GM10266 (cell line): ENCODE measurements around the gene GLS.
"Not testable (repeated sequence)": the region's sequence is repeated elsewhere in the genome, so short reads cannot be mapped to it uniquely, and the experiment has no call there.

Experiments used
- DNase-seq: peaks from one replicate; pipeline ENCODE4 v3.0.0; 2012; ENCODE audit errors: extremely low spot score
- CTCF ChIP-seq: IDR thresholded peaks from 2 replicates; pipeline ENCODE4 v1.5.1; 2012; ENCODE audit warnings: mild to moderate bottlenecking, low read depth; ENCODE audit not compliant: control insufficient read depth, insufficient read depth; ENCODE audit errors: missing control alignments

The GLS gene

GRCh38 chr2:190867212-190867611, 13.4 kb upstream of the GLS start:
- no peak for DNase-seq
- no peak for TF ChIP-seq CTCF

- TF ChIP-seq CTCF, result no peak
- DNase-seq, result no peak
Measured at GRCh38 chr2:190867832-190868231, 12.8 kb upstream of the GLS start.

GRCh38 chr2:190869721-190870120, 10.9 kb upstream of the GLS start:
- no peak for DNase-seq
- TF ChIP-seq CTCF, result no peak

- DNase-seq, result not testable (repeated sequence)
Measured at GRCh38 chr2:190873451-190873850, 7.2 kb upstream of the GLS start.

- TF ChIP-seq CTCF, result no peak
- DNase-seq, result no peak
Measured at GRCh38 chr2:190875891-190876290, 4.7 kb upstream of the GLS start.

GRCh38 chr2:190876631-190877030, 4.0 kb upstream of the GLS start:
- no peak for TF ChIP-seq CTCF

GRCh38 chr2:190877436-190877835, 3.2 kb upstream of the GLS start:
- TF ChIP-seq CTCF, result no peak
- no peak for DNase-seq

More at GRCh38 chr2:190876631-190877030, 4.0 kb upstream of the GLS start:
- no peak for DNase-seq
